Measurements from ENCODE around the gene RHBDL2.

GRCh38 chr1:38962560-38962959, 20.9 kb upstream of the RHBDL2 start:
- TF ChIP-seq CTCF (IDR thresholded peaks at IDR 0.05) (no peak), POLR2A (IDR thresholded peaks at IDR 0.05) (no peak)
